Measurements from ENCODE around the gene SLC38A2. TPM values are rescaled to one million over a fixed set of nuclear protein-coding genes. Genes with fewer than 3 reads are reported as not detected.

SLC38A2 gene
- total RNA-seq = 823 and 989 TPM in 2 replicates

DNA sequence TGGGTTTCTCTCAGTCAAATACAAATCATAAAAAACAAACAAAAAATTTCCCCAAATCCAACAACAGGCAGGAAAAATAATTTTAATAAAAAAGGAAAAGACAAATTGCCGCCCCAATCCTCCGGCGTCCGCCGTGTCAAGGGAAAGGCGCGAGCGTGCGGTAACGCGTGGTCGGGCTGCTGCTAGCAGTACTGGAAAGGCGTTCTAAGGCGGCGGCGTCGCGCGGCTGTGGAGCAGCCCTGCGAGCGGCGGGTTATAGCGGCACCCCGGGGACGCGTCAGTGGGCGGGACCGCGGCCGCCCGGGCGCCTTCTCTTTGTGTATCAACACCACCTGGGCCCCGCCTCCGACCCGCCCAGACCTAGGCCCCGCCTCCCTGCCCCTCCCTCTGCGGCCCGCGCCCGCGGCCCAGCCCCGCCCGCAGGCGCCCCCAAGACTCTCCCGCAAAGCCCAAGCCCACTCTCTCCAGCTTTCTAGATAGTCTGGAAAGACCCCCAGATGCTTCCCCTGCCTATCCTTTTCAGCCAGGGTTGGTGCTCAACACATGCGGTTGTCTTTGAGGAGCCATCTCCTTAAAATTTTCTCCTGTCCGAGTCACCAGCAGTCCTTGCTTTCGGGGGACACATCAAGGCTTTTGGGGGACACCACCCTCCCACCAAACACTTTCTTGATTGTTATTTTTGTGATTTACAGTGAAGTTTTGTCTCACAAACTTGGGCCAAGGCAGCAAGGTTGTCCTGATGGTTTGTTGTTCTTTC lies at the start of gene SLC38A2:
Gene SLC38A2 (minus strand): TSS at position 230 of the 757 bp plus-strand sequence. CDS start 1,480 bp downstream, outside the sequence.

Other genes with a start within 250 kb of the SLC38A2 start
- gene SLC38A1, start 103.7 kb downstream of the SLC38A2 start, total RNA-seq = 151 and 191 TPM in 2 replicates

Data from thoracic aorta endothelial cell (primary cell).